GM12878 (cell line): Measurements from ENCODE around the gene CEP170B. TPM values are rescaled to one million over a fixed set of nuclear protein-coding genes. Genes with fewer than 3 reads are reported as not detected.

Source experiments
- ATF7 ChIP-seq: fragments of 450-650 bp; IDR thresholded peaks from 2 replicates; pipeline ENCODE4 v1.6.1; 2016; ENCODE audit warnings: low read depth, mild to moderate bottlenecking
- BCL11A ChIP-seq: IDR thresholded peaks from 2 replicates; pipeline ENCODE4 v1.6.1; 2011; ENCODE audit warnings: low read depth, low read length
- BCL3 ChIP-seq: IDR thresholded peaks from 2 replicates; pipeline ENCODE4 v1.6.1; 2011; ENCODE audit warnings: borderline replicate concordance, low read depth, mild to moderate bottlenecking, moderate library complexity, low read length; ENCODE audit not compliant: insufficient read depth, poor library complexity, severe bottlenecking
- CBFB ChIP-seq: IDR thresholded peaks from 2 replicates; pipeline ENCODE4 v1.6.1; 2016; ENCODE audit warnings: antibody characterized with exemption, low read depth
- EED ChIP-seq: sonication (generic); IDR thresholded peaks from 2 replicates; pipeline ENCODE4 v1.6.1; 2016; ENCODE audit warnings: antibody characterized with exemption, low read depth
- ESRRA ChIP-seq: IDR thresholded peaks from 2 replicates; pipeline ENCODE4 v1.6.1; 2012; ENCODE audit warnings: mild to moderate bottlenecking, low read length, improper control_type of control experiment
- HDAC2 ChIP-seq: fragments of 200-600 bp; sonication (generic); IDR thresholded peaks from 2 replicates; pipeline ENCODE4 v1.6.1; 2017
- HDAC6 ChIP-seq: fragments of 200-600 bp; sonication (generic); IDR thresholded peaks from one replicate; pipeline ENCODE4 v1.8.0; 2017; ENCODE audit warnings: antibody characterized with exemption; ENCODE audit not compliant: unreplicated experiment
- MEF2A ChIP-seq: IDR thresholded peaks from 2 replicates; pipeline ENCODE4 v1.6.1; 2011; ENCODE audit warnings: low read depth, mild to moderate bottlenecking, low read length, moderate library complexity; ENCODE audit not compliant: insufficient read depth
- MLLT1 ChIP-seq: fragments of 450-650 bp; IDR thresholded peaks from 2 replicates; pipeline ENCODE4 v1.6.1; 2016; ENCODE audit warnings: mild to moderate bottlenecking
- MTA3 ChIP-seq: IDR thresholded peaks from 2 replicates; pipeline ENCODE4 v1.6.1; 2012; ENCODE audit warnings: low read length, inconsistent platforms, borderline replicate concordance
- MXI1 ChIP-seq: fragments of 150-350 bp; IDR thresholded peaks from 2 replicates; pipeline ENCODE4 v1.6.1; 2011; ENCODE audit warnings: low read depth, mild to moderate bottlenecking, inconsistent platforms, low read length, improper control_type of control experiment
- MYB ChIP-seq: fragments of 150-350 bp; IDR thresholded peaks from 2 replicates; pipeline ENCODE4 v1.6.1; 2014; ENCODE audit warnings: mild to moderate bottlenecking, low read depth, low read length, borderline replicate concordance
- NFIC ChIP-seq: IDR thresholded peaks from 2 replicates; pipeline ENCODE4 v1.6.1; 2012; ENCODE audit warnings: low read depth, mild to moderate bottlenecking, inconsistent platforms, low read length, moderate library complexity
- NR2C1 ChIP-seq: fragments of 450-650 bp; IDR thresholded peaks from 2 replicates; pipeline ENCODE4 v1.6.1; 2017; ENCODE audit warnings: antibody characterized with exemption, mild to moderate bottlenecking, moderate library complexity
- PAX8 ChIP-seq: fragments of 450-650 bp; IDR thresholded peaks from 2 replicates; pipeline ENCODE4 v1.6.1; 2017; ENCODE audit warnings: mild to moderate bottlenecking, moderate library complexity
- SIN3A ChIP-seq: IDR thresholded peaks from 2 replicates; pipeline ENCODE4 v1.6.1; 2012; ENCODE audit warnings: low read depth, low read length, improper control_type of control experiment
- SMARCA5 ChIP-seq: fragments of 450-650 bp; IDR thresholded peaks from 2 replicates; pipeline ENCODE4 v1.6.1; 2017; ENCODE audit warnings: mild to moderate bottlenecking
- SMC3 ChIP-seq: IDR thresholded peaks from 2 replicates; pipeline ENCODE4 v1.6.1; 2011; ENCODE audit warnings: low read length, improper control_type of control experiment, borderline replicate concordance
- SREBF1 ChIP-seq: IDR thresholded peaks from 2 replicates; pipeline ENCODE4 v1.6.1; 2012; ENCODE audit warnings: mild to moderate bottlenecking, low read length
- SREBF2 ChIP-seq: IDR thresholded peaks from 2 replicates; pipeline ENCODE4 v1.6.1; 2012; ENCODE audit warnings: mild to moderate bottlenecking, low read length
- STAT3 ChIP-seq: IDR thresholded peaks from 2 replicates; pipeline ENCODE4 v1.6.1; 2011; ENCODE audit warnings: low read depth, low read length, improper control_type of control experiment
- YBX1 ChIP-seq: fragments of 450-650 bp; IDR thresholded peaks from 2 replicates; pipeline ENCODE4 v1.6.1; 2016; ENCODE audit warnings: antibody characterized with exemption
- ZNF24 ChIP-seq: fragments of 450-650 bp; IDR thresholded peaks from 2 replicates; pipeline ENCODE4 v1.6.1; 2017; ENCODE audit warnings: antibody characterized with exemption, mild to moderate bottlenecking
- ZNF384 ChIP-seq: IDR thresholded peaks from 2 replicates; pipeline ENCODE4 v1.6.1; 2012; ENCODE audit warnings: low read depth, mild to moderate bottlenecking, low read length, improper control_type of control experiment, borderline replicate concordance
- polyA plus RNA-seq, 11 experiments: library from polyadenylated mRNA; depleted of rRNA in 4 of 11; unstranded in 6 of 11; stranded (reverse) in 5 of 11; fragments of >200 nt; fragmentation: Nextera tagmentation in 4 of 11; fragmentation: Illumina TruSeq in 1 of 11; extraction: Ambion mirVana in 4 of 11; extraction: Trizol in 1 of 11; gene quantifications; 1 replicate in 1 of 11; 2 replicates in 10 of 11; pipeline versions ENCODE4 v1.2.1 to v1.2.3, GENCODE V29; 2011 to 2016; ENCODE audit warnings: inconsistent platforms in 2 of 11, missing spikeins in 2 of 11, low read depth in 1 of 11
- total RNA-seq, 4 experiments: library from RNA; depleted of rRNA in 3 of 4; stranded (reverse); fragments of >200 nt in 3 of 4; fragmentation: Illumina TruSeq in 1 of 4; extraction: Trizol in 1 of 4; gene quantifications; 2 replicates each; pipeline versions ENCODE4 v1.2.1 to v1.2.3, GENCODE V29; 2013 to 2021
- TF ChIP-seq, protein P1 (sequence below): IDR thresholded peaks from 2 replicates; pipeline ENCODE4 v1.6.1; 2012; ENCODE audit warnings: low read depth, low read length, improper control_type of control experiment
- TF ChIP-seq, protein P2 (sequence below): fragments of 450-650 bp; IDR thresholded peaks from 2 replicates; pipeline ENCODE4 v1.6.1; 2017; ENCODE audit warnings: mild to moderate bottlenecking, low read depth, inconsistent platforms; ENCODE audit not compliant: poor library complexity, severe bottlenecking

CEP170B gene
- total and polyA plus RNA-seq, 10 of the 15 experiments (the other 5 are each of a cell fraction or from before 2014, with no cell fraction given): 0.01 to 0.44 (median 0.05) TPM; not detected in 4

DNA sequence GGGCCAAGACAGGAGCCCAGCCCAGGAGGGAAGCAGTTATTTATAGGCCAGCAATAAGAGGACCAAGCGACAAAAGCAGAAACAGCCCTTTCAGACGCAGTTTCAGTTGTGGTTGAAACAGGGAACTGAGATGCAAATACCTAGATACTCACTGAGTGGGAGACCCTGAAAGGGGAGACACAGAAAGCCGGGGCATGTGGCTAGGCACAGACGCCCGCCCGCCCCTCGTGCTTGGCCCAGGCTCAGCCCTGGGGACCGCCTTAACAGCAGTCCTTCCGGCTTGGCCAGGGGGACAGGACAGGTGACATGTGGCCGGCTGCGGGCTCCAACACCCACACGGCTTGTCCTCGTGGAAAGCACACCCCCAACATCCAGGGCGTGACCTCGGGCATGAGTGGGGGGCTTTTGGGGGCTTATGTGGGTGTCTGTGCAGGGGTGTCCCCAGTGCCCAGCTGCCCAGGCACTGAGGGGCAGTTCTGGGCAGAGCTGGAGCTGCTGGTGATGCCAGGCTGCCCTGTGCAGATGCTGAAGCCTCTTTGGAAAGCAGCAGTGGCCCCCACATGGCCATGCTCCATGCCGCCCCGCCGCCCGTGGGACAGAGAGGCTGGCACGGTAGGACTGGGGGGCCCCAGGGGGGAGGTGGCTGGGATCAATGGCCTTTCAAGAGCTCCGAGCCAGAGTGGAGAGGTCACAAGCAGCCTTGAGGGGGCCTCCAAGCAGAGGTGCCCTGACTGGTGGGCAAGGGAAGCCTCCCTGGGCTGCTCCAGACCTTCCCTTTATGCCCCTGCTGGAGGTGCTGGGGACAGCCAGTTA lies 61.8 kb downstream of the CEP170B start (continued):
- TF ChIP-seq, protein P1, sequence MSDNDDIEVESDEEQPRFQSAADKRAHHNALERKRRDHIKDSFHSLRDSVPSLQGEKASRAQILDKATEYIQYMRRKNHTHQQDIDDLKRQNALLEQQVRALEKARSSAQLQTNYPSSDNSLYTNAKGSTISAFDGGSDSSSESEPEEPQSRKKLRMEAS: peak; percentile 24; the same call in 1 of the 2 replicates
- no peak for TF ChIP-seq MTA3
- TF ChIP-seq ZNF384: no peak
- TF ChIP-seq MXI1: peak; percentile 84; the same call in 1 of the 2 replicates
- no peak; the same call in 1 of the 2 replicates for TF ChIP-seq NR2C1
- peak; percentile 95 for TF ChIP-seq EED
- peak; percentile 43; the same call in 1 of the 2 replicates for TF ChIP-seq SMARCA5
- TF ChIP-seq SREBF1: no peak
- no peak for TF ChIP-seq SREBF2
- peak; percentile 67; the same call in 1 of the 2 replicates for TF ChIP-seq CBFB
- no peak for TF ChIP-seq SMC3
- peak; percentile 82 for TF ChIP-seq ATF7
- no peak for TF ChIP-seq ZNF24
- TF ChIP-seq YBX1: no peak
- no peak for TF ChIP-seq HDAC2
- TF ChIP-seq NFIC: no peak; the same call in 1 of the 2 replicates
- TF ChIP-seq HDAC6: no peak
- TF ChIP-seq, protein P2, sequence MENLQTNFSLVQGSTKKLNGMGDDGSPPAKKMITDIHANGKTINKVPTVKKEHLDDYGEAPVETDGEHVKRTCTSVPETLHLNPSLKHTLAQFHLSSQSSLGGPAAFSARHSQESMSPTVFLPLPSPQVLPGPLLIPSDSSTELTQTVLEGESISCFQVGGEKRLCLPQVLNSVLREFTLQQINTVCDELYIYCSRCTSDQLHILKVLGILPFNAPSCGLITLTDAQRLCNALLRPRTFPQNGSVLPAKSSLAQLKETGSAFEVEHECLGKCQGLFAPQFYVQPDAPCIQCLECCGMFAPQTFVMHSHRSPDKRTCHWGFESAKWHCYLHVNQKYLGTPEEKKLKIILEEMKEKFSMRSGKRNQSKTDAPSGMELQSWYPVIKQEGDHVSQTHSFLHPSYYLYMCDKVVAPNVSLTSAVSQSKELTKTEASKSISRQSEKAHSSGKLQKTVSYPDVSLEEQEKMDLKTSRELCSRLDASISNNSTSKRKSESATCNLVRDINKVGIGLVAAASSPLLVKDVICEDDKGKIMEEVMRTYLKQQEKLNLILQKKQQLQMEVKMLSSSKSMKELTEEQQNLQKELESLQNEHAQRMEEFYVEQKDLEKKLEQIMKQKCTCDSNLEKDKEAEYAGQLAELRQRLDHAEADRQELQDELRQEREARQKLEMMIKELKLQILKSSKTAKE: peak; percentile 93
- peak; percentile 55; the same call in 1 of the 2 replicates for TF ChIP-seq MLLT1
- no peak for TF ChIP-seq MYB
- peak; percentile 83 for TF ChIP-seq BCL11A
- TF ChIP-seq BCL3: peak; percentile 12
- peak; percentile 98 for TF ChIP-seq MEF2A
- no peak for TF ChIP-seq SIN3A
- no peak for TF ChIP-seq STAT3
- no peak for TF ChIP-seq PAX8
- TF ChIP-seq ESRRA: no peak
